Gastroesophageal sphincter (tissue), 3 donors: ENCODE measurements around the gene PLEKHO1.

Experiments used
- EP300 ChIP-seq: sonication (generic); formaldehyde crosslinking; IDR thresholded peaks from one replicate; pipeline ENCODE4 v1.6.1; 2017; ENCODE audit warnings: antibody characterized with exemption, mild to moderate bottlenecking
- TF ChIP-seq, protein P1 (sequence below), 4 experiments: fragments of 200-600 bp in 2 of 4; fragments of 450-650 bp in 2 of 4; sonication (generic) in 1 of 4; IDR thresholded peaks; one replicate each; pipeline ENCODE4 v1.5.1; 2017 to 2019; ENCODE audit warnings: antibody characterized with exemption in 4 of 4, mild to moderate bottlenecking in 2 of 4, moderate library complexity in 2 of 4

DNA sequence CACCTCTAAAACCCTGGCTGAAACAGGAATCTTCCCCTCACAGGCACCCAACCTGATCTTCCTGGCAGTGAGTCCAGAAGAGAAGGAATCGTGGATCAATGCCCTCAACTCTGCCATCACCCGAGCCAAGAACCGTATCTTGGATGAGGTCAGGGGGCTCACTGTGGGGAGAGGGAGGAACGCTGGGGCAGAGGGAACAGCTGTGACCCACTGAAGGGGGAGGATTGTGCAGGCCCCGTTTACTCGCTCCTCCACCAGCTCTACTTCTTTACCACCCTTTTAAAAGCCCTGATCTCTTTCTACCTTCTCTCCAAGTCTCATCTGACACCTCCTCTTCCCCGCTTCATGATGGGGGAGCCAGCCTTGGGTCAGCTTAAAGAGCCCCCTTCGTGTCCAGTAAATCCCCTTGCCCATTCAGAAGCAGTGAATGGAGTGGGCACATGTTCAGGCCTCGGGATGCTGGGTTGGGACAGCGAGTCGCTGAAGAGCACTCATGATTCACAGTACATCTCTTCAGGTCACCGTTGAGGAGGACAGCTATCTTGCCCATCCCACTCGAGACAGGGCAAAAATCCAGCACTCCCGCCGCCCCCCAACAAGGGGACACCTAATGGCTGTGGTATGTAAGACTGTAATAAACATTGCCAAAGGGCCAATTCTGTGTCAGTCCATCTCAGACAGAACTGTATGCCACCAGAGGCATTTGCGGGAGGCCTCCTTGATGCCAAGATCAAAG is 7.3 kb downstream of the PLEKHO1 start:
- TF ChIP-seq EP300: no peak
- TF ChIP-seq, protein P1, sequence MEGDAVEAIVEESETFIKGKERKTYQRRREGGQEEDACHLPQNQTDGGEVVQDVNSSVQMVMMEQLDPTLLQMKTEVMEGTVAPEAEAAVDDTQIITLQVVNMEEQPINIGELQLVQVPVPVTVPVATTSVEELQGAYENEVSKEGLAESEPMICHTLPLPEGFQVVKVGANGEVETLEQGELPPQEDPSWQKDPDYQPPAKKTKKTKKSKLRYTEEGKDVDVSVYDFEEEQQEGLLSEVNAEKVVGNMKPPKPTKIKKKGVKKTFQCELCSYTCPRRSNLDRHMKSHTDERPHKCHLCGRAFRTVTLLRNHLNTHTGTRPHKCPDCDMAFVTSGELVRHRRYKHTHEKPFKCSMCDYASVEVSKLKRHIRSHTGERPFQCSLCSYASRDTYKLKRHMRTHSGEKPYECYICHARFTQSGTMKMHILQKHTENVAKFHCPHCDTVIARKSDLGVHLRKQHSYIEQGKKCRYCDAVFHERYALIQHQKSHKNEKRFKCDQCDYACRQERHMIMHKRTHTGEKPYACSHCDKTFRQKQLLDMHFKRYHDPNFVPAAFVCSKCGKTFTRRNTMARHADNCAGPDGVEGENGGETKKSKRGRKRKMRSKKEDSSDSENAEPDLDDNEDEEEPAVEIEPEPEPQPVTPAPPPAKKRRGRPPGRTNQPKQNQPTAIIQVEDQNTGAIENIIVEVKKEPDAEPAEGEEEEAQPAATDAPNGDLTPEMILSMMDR (IDR thresholded peaks at IDR 0.05): no peak
